Activated CD4-positive, alpha-beta T cell treated with anti-CD3 and anti-CD28 coated beads, Interleukin-2, amount 50 U/mL, for 1 hour (primary cell): ENCODE data around the gene CFAP299.

ENCODE experiments used
- DNase-seq: peaks from one replicate; pipeline ENCODE4 v3.0.0-alpha.2; 2020

Gene CFAP299

DNA sequence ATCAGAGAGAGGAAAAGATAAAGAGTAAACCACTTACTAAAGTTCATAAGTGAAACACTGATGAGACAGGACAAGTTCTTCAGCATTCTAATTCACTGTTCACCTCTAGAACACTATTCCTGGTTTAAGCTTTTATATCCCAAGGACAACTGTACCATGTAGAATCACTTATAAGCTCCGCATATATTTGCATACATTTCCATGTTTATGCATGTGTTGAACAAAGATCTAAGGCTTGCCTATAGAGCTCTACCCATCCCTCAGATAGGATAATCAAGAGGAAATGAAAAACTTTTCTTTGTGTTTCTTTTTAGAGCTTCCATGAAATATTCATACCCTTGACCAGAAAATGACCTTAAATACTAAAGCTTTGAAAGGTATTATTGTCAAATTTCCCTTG is 538.0 kb downstream of the CFAP299 start:
- DNase-seq, result no peak

DNA sequence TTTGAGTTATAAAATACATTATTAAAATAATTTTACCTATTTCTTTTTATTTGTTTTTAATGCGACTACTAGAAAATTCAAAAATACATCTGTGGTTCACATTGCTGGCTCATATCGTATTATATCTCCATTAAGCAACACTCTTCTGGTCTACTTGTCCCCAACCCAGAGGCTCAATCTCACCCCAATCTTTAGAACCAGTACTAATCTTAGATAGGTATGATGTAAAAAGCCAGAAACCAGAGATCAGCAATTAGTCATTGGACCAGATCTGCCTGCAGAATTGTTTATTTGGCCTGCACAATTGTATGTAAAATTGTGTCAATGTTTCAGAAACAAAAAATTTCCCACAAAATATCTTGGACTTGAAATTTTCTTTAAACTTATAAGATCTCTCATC is 539.4 kb downstream of the CFAP299 start:
- no peak for DNase-seq

DNA sequence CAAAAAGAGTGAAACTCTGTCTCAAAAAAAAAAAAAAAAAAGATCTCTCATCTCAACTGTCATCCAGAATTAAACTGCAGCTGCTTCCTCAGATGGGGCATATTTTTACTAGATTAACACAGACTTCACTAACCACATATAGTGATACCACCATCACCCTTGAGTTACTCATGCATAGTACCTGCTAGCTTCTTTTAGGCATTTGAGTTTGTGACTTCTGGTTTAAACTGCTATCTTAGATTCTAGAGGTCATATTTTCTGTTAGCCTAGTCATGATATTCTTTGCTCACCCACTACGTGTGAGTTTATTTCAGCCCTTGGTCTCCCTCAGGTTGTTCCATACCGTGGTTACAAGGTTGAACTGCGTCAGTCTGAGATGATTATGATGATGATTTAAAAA is 540.1 kb downstream of the CFAP299 start:
- no peak for DNase-seq

DNA sequence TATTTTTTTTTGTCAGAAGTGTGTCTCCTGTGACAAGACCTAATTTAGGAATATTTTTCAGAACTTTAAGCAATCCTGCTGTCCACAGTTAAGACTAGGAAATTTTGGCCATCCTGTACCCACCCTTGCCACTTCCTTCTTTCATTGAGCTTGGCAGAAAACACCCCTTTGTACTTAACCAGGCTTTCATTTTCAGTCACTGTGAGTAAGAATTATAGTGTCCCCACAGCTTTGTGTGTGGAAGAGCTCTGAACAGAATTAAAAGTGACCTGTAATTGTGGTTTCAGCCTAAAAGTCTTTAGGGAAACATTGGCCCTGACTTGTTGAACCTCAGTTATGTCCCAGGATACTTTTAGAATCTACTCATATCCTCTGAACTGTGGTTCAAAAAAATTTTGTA is 541.3 kb downstream of the CFAP299 start:
- no peak for DNase-seq

DNA sequence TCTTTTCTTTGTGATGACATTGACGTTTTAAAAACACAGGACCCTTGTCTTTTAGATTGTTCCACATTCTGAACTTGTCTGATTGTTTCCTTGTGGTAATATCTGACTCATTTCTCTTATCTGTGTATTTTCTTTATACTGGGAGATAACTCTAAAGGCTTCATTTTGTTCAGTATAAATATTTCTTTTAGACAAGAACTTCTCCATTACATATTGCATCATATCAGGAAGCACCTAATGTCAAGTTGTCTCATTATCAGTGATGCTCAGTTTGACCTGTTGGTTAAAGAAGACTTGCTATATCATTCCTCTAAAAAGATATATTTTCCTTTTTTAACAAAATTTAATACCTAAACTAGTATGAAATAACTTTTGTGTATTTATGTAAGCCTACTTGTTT is 542.7 kb downstream of the CFAP299 start:
- DNase-seq, result no peak

DNA sequence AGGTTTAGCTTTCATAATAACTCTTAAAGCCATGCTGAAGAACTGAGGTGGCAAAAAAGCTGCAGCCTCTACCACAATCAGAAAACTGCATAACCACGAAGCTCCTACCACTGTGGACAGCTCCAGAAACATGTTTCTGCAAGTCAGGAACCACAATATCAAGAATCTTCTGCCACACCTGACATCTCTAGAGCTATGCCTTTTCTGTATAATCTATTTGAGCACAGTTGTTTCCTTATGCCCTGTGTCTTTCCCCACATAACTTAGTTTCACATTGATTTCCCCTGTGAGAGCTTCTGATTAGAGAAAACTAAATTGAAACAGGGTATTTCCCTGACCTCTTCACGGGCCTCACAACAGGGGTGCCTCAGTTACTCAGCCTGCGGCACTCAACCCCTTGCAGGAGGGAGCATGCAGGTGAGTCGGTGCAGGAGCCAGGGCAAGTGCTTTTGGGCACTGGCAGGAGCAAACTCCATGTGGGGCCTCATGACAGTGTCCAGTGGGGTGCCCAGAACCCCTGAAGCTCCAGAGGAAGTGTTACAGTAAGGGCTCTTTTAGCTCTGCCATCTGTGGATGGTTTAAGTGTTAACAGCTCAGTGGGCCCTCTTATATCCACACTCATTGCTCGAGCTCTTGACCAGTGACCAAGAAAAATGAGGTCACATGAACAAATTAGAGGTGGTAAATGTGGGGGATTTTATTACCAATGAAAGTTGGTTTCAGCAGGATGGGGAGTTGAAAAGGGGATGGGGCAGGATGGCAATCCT is 562.2 kb downstream of the CFAP299 start:
- DNase-seq, result no peak

DNA sequence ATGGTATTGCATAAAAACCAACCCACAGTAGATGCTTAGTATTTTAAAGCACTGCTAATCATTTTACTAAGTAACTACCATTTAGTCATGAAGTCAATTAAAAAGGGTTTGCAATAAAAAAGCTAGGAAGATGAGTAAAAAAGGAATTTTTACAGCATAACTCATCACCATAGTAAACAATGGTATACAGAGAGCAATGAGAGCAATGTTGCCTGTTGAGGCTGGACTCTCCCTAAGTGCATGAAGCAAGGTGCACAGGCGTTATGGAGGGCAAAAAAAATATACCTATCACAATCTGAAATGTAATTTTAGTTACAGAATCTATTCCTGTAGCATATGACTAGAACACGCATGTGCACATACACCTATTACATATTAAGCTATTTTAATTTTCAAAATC is 565.4 kb downstream of the CFAP299 start:
- no peak for DNase-seq

DNA sequence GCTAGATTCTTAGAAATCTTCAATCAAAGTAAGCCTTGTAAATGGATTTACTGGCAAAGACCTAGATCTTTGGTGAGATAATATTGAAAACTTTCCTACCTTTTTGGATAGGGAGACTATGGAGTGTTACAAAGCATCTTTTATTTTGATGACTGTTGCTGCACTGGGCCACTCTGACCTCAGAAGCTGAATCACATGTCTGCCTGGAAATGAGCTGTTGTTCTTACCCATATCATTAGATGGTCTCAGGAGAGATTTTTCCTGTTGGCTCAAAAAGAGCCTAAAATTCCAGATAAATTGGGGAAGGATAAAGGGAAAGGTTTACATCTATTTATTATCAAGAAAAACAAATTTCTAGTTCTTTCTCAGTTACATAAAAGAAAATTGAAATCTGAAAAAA is 567.5 kb downstream of the CFAP299 start:
- DNase-seq, result no peak

DNA sequence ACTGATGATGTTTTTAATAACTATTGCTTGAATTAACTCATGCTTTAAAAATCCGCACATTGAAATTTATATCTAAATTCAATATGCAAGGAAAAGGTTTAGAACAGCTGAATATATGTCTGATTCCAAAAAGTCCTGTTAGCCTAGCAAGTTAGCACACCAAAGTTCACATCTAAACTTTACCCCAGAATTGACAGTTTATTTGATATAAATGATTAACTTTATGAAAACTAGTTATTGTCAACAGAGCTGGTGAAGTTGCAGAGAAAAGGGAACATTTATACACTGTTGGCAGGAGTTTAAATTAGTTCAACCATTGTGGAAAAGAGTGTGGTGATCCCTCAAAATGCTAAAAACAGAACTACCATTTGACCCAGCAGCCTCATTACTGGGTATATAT is 574.4 kb downstream of the CFAP299 start:
- no peak for DNase-seq

DNA sequence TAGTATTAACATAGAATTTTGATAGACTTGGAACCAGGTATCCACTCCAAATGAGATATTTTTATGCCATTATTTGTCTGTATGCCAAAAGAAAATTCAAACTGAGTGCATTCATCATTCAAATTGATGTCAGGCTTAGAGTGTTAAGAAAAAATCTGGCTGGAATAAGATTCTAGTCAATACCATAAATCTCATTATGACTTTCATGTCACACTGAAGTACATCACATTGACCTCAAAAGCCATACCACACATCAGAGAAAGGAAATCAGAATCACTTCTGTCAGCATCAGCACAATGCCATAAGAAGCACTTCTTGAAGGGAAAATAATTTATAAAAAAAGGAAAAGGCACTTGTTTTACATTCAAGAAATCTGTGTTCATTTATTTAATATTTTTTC is 575.9 kb downstream of the CFAP299 start:
- DNase-seq, result no peak

DNA sequence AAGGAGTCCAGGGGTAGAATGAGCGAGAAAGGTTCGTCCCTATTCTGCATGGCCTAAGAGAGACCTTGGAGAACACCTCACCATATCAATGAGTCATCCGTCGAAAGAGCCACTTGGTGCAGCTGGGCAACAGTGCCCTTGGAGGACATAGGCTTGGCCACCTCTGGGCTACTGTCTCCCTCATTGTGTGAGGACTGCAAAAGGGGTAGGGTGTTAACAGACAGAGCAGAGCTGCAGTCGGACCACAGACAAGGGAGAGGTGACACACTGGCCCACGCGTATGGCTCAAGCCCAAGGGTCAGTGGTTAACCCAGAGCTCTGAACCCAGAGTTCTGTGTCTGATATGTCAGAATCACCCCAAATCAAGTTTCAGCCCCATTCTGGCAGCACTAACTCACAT is 576.8 kb downstream of the CFAP299 start:
- no peak for DNase-seq

DNA sequence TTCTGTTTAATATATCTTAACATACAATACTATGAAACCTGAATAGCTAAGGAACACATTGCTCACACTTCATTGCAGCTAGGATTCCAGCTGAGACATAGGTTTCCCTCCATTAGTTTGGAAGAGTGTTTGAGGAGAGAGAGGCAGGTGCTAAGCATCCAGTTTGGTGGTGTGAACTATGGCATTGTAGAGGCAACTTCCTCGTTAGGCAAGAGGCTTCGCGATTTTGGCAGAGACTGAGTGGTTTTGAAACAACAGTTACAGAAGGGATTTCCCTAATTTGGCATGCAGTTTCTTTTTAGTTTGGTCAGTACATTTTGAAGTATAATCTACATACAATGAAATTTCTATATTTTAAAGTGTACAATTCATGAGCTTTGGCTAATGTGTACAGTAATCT is 577.9 kb downstream of the CFAP299 start:
- no peak for DNase-seq

DNA sequence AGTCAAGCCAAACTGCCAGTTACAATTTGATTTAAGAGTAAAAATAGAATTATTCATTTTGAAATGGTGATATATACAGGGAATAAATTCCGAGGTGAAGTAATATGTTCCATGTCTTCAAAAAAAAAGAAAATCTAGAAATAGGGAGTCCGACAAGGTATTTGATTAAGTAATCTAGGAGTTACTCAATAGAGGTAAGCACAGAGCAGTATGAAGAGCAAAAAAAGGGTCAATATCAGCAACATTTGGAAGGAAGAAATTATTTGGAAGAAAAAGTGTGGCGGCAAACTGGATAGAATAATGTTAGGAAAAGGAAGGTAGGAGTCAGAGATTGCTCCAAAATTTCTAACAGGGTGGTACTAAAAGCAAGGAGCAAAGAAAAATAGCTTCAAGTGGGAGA is 581.2 kb downstream of the CFAP299 start:
- DNase-seq, result no peak

DNA sequence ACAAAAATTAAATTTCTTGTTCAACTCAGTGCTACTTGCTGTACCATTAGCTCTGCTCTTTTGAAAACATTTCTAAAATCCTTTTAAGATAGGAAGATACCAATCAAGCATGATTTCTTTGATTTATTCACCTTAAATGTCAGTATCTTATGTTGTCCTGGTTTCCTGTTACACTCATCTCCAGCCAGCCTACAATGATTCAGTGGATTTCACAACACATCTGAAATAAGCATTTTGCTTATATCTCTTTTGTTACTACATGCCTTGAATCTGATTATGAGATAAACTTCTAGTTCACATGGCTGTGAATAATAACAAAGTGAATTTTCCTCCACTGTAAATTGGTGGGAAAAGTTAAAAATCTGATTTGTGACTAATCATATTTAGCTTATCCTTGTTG is 582.5 kb downstream of the CFAP299 start:
- DNase-seq, result no peak

DNA sequence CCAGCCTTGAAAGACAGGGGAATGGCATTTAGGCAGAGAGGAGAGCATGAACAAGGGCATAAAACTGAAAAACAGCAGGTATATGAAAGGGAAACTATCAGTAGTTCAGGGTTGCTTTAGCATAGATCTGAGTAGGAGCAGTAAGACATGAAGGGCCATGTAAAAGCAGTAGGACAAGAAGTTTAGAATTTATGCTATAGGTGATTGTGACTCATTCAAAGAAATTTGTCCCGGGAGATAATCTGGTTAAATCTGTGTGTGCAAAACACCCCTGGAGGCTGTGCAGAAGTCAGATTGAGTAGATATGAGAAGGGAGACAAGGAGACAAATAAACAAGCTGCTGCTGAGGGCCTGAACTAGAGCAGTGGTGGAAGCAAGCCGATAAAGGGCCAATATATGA is 585.9 kb downstream of the CFAP299 start:
- DNase-seq, result no peak

DNA sequence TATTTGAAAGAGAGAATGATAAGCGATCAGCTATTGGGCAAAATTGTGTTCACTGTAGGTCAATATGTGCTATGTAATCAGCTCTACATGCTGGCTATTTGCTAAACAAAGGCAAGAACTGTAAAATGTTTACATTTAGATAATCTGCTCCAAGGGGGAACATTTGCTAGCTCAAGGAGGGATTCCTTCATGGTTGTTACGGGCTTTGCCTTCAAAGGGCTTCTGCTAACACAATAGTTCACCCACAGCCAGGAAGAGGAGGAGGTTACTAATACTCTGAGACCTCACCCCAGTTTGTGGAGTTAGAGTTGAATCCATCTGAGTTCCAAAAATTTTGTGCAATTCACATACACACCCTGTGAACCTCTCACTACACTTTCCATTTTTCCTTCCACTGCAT is 587.4 kb downstream of the CFAP299 start:
- no peak for DNase-seq

DNA sequence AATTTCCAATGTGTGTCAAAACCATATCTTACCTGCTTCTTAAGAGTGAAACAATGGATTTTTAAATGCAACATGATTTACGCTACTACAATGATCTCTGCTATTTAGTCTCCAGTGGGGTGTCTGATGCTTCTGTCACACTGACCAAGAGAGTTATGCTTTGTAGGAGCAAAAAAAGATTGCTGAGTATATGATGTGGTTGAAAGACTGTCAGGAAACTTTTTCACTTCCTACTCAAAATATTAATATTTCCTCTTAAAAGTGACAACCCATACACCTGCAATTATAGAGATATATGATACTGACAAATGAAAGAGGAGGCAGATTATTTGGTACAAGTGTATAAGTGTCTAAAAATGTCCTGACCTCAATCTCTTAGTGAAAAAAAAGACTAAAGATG is 589.8 kb downstream of the CFAP299 start:
- no peak for DNase-seq

DNA sequence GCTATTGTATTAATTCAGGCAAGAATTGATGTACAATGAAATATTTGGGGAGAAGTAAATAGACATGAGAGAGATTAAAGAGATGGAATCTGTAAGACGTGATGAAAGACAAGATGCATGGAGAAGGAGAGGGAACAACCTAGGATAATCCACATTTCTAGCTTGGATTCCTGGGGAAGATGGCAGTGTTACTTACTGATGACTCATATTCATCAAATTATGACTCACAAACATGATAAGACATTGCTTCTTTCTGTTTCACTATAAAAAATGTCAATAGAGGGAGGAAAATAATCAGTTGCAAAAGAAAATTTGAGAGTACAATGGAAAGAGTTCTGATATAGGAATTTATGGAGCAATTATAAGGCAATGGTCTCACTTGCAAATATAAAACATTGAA is 590.9 kb downstream of the CFAP299 start:
- DNase-seq, result no peak

DNA sequence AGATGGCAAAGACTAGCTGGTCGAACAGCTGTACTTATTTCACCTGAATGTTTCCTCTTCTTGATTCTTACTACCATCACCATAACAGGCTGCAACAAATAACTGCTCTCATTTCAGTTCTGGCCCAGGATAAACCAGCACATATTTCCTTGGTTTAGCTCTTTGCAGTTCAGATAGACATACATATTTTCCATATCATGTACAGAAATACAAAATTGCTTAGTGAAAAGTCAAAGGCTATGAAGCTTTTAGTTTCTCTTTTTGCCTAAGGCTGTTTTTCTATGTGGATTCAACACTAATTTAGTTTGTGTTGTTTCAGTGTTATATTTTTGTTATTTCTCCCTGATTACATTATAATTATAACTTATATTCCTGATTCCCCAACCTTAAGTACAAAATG is 591.4 kb downstream of the CFAP299 start:
- DNase-seq, result no peak

DNA sequence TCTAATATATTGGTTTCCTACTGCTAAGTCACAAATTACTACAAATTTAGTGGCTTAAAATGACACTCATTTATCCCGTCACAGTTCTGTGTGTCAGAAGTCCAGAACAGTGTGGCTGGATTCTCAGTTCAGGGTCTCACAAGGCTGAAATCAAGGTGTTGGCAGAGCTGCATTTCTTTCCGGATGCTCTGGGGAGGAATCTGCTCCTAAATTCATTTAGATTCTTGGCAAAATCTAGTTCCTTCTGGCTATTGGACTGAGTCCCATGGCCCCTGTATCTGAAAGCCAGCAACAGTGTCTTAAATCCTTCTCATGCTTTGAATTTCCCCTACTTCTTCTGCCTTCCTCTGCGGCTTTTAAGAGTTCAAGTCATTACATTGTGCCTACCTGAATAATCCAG is 591.9 kb downstream of the CFAP299 start:
- DNase-seq, result no peak

DNA sequence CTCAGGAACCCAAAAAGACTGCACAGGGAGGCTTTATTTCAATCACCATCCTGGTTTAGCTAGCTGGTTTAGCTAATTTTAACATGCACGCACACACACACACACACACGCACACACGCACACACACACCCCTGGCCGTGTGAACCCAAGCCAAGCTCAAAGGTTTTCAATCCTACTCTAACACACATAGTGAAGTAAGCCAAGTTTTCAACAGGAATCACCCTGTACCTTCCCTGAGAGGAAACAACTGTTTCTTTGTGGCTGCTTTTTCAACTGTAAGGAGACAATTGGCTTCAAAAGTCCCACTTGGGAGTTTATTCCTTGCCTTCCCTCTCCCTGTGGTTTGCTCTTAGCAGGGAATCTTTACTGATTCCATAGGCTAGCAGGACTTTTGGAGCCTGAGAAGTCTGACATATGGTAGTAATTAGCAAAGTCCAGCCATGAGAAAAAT is 596.1 kb downstream of the CFAP299 start:
- no peak for DNase-seq

DNA sequence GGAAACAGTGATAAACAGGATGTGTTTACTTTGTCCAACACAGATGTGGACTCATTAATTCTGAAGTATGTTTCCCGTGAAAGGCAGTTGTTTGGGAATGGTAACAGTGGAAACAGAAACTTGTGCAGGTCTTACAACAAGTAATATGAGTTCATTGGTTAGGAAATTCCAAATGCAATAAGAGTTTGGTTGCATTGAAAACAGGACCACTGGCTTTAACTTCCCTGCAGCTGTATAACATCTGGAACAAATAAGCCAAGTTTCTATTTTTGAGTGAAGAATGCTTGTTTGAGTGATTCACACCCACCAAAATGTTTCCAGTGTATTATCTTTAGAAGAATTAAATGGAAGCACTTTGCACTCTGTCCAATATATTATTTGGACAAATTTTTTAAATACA is 612.6 kb downstream of the CFAP299 start:
- no peak for DNase-seq

DNA sequence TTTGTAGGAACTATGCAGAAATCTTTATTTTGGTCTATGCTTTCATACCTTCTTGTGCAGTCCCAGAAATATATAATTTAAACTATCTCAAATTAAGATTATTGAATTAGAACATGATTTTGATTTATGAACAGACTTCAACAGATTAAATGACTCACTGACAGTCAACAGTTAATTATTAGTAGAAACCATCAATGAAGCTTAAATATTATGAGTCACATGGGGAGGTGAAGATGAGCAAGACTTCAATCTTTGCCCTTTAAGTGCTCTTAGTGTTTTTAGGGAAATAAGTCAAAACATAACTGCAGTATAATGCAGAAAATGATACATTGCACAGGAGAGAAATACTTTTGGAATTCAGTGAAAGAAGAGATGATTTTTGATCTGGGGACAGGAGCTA is 613.5 kb downstream of the CFAP299 start:
- DNase-seq, result no peak

DNA sequence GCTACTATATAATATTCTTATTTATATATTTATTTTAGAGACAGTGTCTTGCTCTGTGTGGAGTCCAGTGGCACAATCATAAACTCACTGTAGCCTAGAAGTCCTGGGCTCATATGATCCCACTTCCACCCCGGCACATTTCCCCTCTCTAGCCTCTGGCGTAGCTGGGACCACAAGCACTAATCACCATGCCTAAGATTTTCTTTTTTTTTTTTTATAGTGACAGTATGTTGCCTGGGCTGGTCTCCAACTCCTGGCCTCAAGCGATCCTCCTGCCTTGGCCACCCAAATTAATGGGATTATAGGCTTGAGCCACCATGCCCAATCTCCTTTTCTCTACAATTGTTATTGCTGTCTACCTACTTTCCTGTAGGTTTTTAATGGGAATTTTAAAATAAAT is 620.9 kb downstream of the CFAP299 start:
- DNase-seq, result no peak

DNA sequence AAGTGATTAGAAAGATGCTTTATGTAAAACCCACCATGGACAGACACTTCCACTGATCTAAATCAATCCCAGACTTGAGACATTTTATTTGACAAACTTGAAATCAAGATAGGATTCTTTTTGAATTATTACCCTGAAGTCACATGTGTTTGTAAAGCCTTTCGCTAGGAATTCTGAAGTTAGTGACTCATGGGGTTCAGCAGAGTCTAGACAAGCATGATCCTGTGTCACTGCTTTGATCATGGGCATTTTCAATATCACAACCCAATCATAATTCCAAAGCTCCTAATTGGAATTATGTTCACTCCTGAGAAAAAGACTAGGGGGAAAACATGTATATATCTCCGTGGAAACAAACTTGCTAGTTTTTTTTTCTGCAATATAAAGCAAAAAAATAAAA is 627.5 kb downstream of the CFAP299 start:
- DNase-seq, result no peak

DNA sequence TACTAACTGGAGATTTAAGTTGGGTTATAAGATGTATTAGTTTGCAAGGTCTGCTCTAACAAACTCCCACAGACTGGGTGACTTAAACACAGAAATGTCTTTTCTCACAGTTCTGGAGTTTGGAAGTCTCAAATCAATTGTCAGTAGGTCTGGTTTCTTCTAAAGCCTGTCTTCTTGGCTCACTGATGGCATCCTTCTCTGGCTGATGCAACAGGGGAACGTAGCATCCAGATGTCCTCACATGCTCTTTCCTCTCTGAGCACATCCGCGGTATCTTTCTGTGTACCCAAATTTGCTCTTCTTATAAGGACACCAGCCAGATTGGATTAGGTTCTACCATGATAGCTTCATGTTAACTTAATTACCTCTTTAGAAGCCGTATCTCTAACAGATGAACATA is 631.8 kb downstream of the CFAP299 start:
- DNase-seq, result no peak
